Smooth muscle cell (in vitro differentiated cells): ENCODE results near the gene DTWD2. TPM values are rescaled to one million over a fixed set of nuclear protein-coding genes. Genes with fewer than 3 reads are reported as not detected.

ENCODE experiments used
- DNase-seq: peaks from one replicate; lab custom pipeline; 2025; ENCODE audit not compliant: unreplicated experiment; lab: John Stamatoyannopoulos, UW
- H2AFZ ChIP-seq: fragments of 200-600 bp; sonication (generic); 2 replicates; pipeline ENCODE4 v1.6.0; 2016; ENCODE audit warnings: antibody characterized with exemption, low read depth, mild to moderate bottlenecking
- H3F3A ChIP-seq: fragments of 200-600 bp; sonication (generic); 2 replicates; pipeline ENCODE4 v1.6.0; 2017; ENCODE audit warnings: antibody characterized with exemption, low read depth
- H3K27ac ChIP-seq: fragments of 200-600 bp; sonication (generic); 2 replicates; pipeline ENCODE4 v1.5.1; 2016; ENCODE audit warnings: low read depth, mild to moderate bottlenecking
- H3K27me3 ChIP-seq: fragments of 200-600 bp; sonication (generic); 2 replicates; pipeline ENCODE4 v1.6.1; 2016; ENCODE audit warnings: low read depth, mild to moderate bottlenecking
- H3K36me3 ChIP-seq: fragments of 200-600 bp; sonication (generic); 2 replicates; pipeline ENCODE4 v1.5.1; 2016; ENCODE audit warnings: low read depth
- H3K4me1 ChIP-seq: fragments of 200-600 bp; sonication (generic); 2 replicates; pipeline ENCODE4 v1.5.1; 2016; ENCODE audit warnings: low read depth
- H3K4me2 ChIP-seq: fragments of 200-600 bp; sonication (generic); 2 replicates; pipeline ENCODE4 v1.6.0; 2016; ENCODE audit warnings: mild to moderate bottlenecking
- H3K4me3 ChIP-seq: fragments of 200-600 bp; sonication (generic); 2 replicates; pipeline ENCODE4 v1.5.1; 2016; ENCODE audit warnings: mild to moderate bottlenecking
- H3K79me2 ChIP-seq: fragments of 200-600 bp; sonication (generic); 2 replicates; pipeline ENCODE4 v1.6.0; 2016; ENCODE audit warnings: low read depth, mild to moderate bottlenecking
- H3K9ac ChIP-seq: fragments of 200-600 bp; sonication (generic); 2 replicates; pipeline ENCODE4 v1.6.0; 2016; ENCODE audit warnings: low read depth
- H3K9me3 ChIP-seq: fragments of 200-600 bp; sonication (generic); replicated peaks from 2 replicates; pipeline ENCODE4 v1.5.1; 2016; ENCODE audit warnings: low read depth
- H4K20me1 ChIP-seq: fragments of 200-600 bp; sonication (generic); 2 replicates; pipeline ENCODE4 v1.6.0; 2016; ENCODE audit warnings: low read depth
- WGBS: methylation state at CpG from one replicate; pipeline ENCODE4 v1.1.7; 2016; ENCODE audit warnings: low lambda C conversion rate; 5-methylcytosine and 5-hydroxymethylcytosine counted together
- polyA plus RNA-seq: library from polyadenylated mRNA; unstranded; fragments of >200 nt; fragmentation: Nextera tagmentation; extraction: Ambion mirVana; gene quantifications from 2 replicates; pipeline ENCODE4 v1.2.1, GENCODE V29; 2016
- total RNA-seq: library from RNA; depleted of rRNA; stranded (reverse); fragments of >200 nt; gene quantifications from 2 replicates; pipeline ENCODE4 v1.2.3, GENCODE V29; 2014
- TF ChIP-seq, protein P1 (sequence below): fragments of 200-600 bp; sonication (generic); IDR thresholded peaks from 2 replicates; pipeline ENCODE4 v1.5.1; 2017; ENCODE audit warnings: borderline replicate concordance, mild to moderate bottlenecking, antibody characterized with exemption; ENCODE audit not compliant: insufficient read depth, poor library complexity, severe bottlenecking

DTWD2 gene
- total and polyA plus RNA-seq, 2 experiments from 2014 or later: 0.58 to 1.7 TPM

DNA sequence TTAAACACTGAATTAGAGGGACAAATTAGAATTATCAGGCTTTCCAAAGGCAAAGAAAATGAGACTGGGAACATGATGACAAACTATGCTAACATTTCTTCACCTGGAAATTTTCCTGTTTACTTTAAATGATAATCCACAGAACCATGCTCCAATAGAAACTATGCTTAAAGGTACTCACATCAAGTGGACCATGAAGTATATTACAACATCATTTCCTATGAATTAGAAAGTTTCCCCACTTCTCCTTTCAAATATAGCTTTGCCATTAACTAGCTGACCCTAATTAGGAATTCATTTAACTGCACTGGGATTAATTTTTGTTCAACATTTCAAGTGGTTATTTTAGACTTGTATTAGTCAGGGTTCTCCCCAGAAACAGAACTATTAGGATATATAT lies 81.4 kb downstream of the DTWD2 start:
- TF ChIP-seq, protein P1, sequence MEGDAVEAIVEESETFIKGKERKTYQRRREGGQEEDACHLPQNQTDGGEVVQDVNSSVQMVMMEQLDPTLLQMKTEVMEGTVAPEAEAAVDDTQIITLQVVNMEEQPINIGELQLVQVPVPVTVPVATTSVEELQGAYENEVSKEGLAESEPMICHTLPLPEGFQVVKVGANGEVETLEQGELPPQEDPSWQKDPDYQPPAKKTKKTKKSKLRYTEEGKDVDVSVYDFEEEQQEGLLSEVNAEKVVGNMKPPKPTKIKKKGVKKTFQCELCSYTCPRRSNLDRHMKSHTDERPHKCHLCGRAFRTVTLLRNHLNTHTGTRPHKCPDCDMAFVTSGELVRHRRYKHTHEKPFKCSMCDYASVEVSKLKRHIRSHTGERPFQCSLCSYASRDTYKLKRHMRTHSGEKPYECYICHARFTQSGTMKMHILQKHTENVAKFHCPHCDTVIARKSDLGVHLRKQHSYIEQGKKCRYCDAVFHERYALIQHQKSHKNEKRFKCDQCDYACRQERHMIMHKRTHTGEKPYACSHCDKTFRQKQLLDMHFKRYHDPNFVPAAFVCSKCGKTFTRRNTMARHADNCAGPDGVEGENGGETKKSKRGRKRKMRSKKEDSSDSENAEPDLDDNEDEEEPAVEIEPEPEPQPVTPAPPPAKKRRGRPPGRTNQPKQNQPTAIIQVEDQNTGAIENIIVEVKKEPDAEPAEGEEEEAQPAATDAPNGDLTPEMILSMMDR: no peak
- DNase-seq: no peak
- Histone ChIP-seq H3K4me1 (no peaks in the 10 kb centered on the region), H3K9me3 (no peaks in the 10 kb centered on the region), H3K9ac (no peak overlapping the region), H3K36me3 (no peaks in the 10 kb centered on the region), H2AFZ (no peak overlapping the region), H3K27ac (no peak overlapping the region), H3K4me2 (no peak overlapping the region), H3K79me2 (no peaks in the 10 kb centered on the region), H4K20me1 (no peaks in the 10 kb centered on the region), H3K4me3 (no peak overlapping the region), H3F3A (no peaks in the 10 kb centered on the region), H3K27me3 (no peaks in the 10 kb centered on the region)

- no peaks in the 10 kb centered on the region for H3K79me2 ChIP-seq
- no peaks in the 10 kb centered on the region for H3K36me3 ChIP-seq
- no peak for DNase-seq
- 62% methylated on average over 1 of the region's 1 CpG for WGBS
- no peak overlapping the region for H2AFZ ChIP-seq
- H3K27me3 ChIP-seq: no peaks in the 10 kb centered on the region
- H3K4me2 ChIP-seq: no peak overlapping the region
- H3K9ac ChIP-seq: no peak overlapping the region
- no peaks in the 10 kb centered on the region for H3K9me3 ChIP-seq
- H3K4me1 ChIP-seq: no peaks in the 10 kb centered on the region
- no peak overlapping the region for H3K27ac ChIP-seq
- H3F3A ChIP-seq: no peaks in the 10 kb centered on the region
- H4K20me1 ChIP-seq: no peaks in the 10 kb centered on the region
- H3K4me3 ChIP-seq: no peak overlapping the region
- TF ChIP-seq, protein P1: no peak
These were observed 83.2 kb downstream of the DTWD2 start for GRCh38 chr5:118905196-118905595.

- H3K9me3 ChIP-seq: no peaks in the 10 kb centered on the region
- no peak for DNase-seq
- no peaks in the 10 kb centered on the region for H3F3A ChIP-seq
- no peaks in the 10 kb centered on the region for H3K79me2 ChIP-seq
- H4K20me1 ChIP-seq: no peaks in the 10 kb centered on the region
- no peak overlapping the region for H3K27ac ChIP-seq
- TF ChIP-seq, protein P1: no peak
- H3K27me3 ChIP-seq: no peaks in the 10 kb centered on the region
- H3K4me2 ChIP-seq: no peak overlapping the region
- H3K36me3 ChIP-seq: no peaks in the 10 kb centered on the region
- no peak overlapping the region for H3K4me3 ChIP-seq
- H3K9ac ChIP-seq: no peak overlapping the region
- no peaks in the 10 kb centered on the region for H3K4me1 ChIP-seq
- H2AFZ ChIP-seq: no peak overlapping the region
These were observed 85.5 kb downstream of the DTWD2 start for GRCh38 chr5:118902656-118903438.

DNA sequence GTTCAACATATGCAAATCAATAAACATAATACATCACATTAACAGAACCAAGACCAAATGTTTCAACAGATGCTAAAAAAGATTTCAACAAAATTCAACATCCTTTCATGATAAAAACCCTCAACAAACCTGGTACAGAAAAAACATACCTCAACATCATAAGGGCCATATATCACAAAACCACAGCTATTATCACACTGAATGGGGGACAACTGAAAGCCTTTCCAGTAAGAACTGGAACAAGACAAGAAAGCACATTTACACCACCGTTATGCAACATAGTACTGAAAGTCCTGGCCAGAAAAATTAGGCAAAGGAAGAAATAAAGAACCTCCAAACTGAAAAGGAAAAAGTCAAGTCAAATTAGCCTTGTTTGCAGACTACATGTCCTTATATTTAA lies 93.6 kb downstream of the DTWD2 start:
- Histone ChIP-seq H3K36me3 (no peaks in the 10 kb centered on the region), H3K9ac (no peak overlapping the region), H3K4me3 (no peak overlapping the region), H3K4me2 (no peak overlapping the region), H4K20me1 (no peaks in the 10 kb centered on the region), H3K79me2 (no peaks in the 10 kb centered on the region), H3K9me3 (no peaks in the 10 kb centered on the region), H3K4me1 (no peaks in the 10 kb centered on the region), H3K27me3 (no peaks in the 10 kb centered on the region), H3K27ac (no peak overlapping the region), H2AFZ (no peak overlapping the region), H3F3A (no peaks in the 10 kb centered on the region)
- 90% methylated on average over 1 of the region's 1 CpG for WGBS
- TF ChIP-seq, protein P1: no peak
- DNase-seq: no peak
